Measurements from ENCODE around the gene UBXN4. TPM values are rescaled to one million over a fixed set of nuclear protein-coding genes. Genes with fewer than 3 reads are reported as not detected.
A peak's percentile ranks its signal among the peaks of the same experiment; 100 is the strongest.

UBXN4 gene
- polyA plus RNA-seq, 3 donors from 2014 or later: 79.4 to 101 (median 99.5) TPM

DNA sequence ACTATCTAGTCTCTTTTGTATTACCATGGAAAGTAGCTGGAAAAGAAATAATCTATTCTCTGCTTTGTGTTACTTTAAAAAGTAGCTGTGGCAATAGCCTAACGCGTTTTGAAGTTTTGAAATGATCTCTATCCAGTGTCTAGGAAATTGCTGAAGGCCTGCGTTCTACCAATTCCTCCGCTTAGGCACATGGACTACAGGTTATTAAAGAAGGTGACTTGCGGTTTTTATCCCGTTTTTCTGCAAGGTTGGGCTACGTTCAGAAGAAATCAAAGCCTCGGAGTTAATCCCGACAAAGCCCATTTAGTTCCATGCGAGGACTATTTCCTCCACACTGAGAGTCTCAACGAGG is 636 bp upstream of the UBXN4 start:
- no peak for DNase-seq
- peaks cover 2 to 6% (median 4%) of the 10 kb centered on the region in 3 donors for H3K27me3 Mint-ChIP-seq (ENCODE audit: low read depth in 3 of 3)
- H3K4me1 Mint-ChIP-seq: peaks cover 38 to 40% of the 10 kb centered on the region in 2 donors
- no peaks in the 10 kb centered on the region for H3K9me3 Mint-ChIP-seq
- peaks cover 0 to under 1% (median 0%) of the 10 kb centered on the region in 3 donors for H3K36me3 Mint-ChIP-seq
- H3K27ac Mint-ChIP-seq: peak overlapping the region; percentile 64 to 99 (median 96)
- H3K4me3 Mint-ChIP-seq: peak overlapping the region in 2 of 5 donors; percentile 92 to 93

DNA sequence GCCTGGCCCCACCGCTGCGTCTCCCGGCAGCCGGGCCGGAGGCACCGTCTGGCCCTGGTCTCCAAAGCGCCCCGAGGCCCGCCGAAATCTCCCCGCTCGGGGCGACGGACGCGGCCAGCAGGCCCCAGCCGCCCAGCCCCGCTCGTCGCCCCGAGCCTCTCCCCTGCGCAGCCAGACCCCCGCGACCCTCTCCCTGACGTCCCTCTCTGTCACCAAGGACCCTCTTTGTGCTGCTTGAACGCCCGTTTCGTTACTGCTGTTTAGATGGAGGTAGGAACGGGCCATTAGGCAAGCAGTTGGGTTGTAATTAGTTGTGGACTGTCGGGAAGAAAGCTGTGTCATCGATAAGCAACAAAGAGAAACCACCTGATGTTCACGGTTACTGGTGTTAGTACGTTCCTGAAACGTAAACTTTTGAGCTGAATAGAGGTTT is 686 bp downstream of the UBXN4 start:
- peaks cover 47 to 53% of the 10 kb centered on the region in 2 donors for H3K4me1 Mint-ChIP-seq
- H3K27ac Mint-ChIP-seq: peak overlapping the region; percentile 94 to 99 (median 97)
- H3K27me3 Mint-ChIP-seq (ENCODE audit: low read depth in 3 of 3): peaks cover 3 to 6% (median 4%) of the 10 kb centered on the region in 3 donors
- peak; percentile 54 to 57 (median 55) for DNase-seq
- no peaks in the 10 kb centered on the region for H3K9me3 Mint-ChIP-seq
- peak overlapping the region; percentile 91 to 97 (median 93) for H3K4me3 Mint-ChIP-seq
- H3K36me3 Mint-ChIP-seq: peaks cover 0 to 7% (median 0%) of the 10 kb centered on the region in 3 donors

DNA sequence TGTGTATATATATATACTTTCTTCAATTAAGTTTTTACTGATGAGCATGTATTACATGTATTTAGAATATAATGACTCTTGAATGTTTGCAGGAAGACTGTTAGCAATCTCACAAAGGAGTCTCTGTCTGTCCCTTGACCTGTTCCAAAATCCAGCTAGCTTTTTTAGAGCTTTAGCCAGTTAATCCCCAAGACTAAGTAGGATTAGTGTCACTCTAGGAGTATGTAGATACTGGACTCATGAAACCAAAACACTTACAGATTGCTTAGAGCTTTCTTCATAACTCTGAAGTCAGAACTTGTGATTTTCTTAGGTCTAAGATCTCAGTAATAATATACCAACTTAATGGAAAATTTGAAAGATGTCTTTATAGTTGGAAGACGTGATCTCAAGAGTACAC is 2.2 kb downstream of the UBXN4 start:
- Mint-ChIP-seq H3K4me1 (peaks cover 47 to 63% of the 10 kb centered on the region in 2 donors), H3K27me3 (ENCODE audit: low read depth in 3 of 3) (peaks cover 3 to 6% (median 4%) of the 10 kb centered on the region in 3 donors), H3K4me3 (peak overlapping the region in 4 of 5 donors; percentile 2 to 60 (median 26)), H3K36me3 (peaks cover under 1 to 8% (median 4%) of the 10 kb centered on the region in 3 donors), H3K27ac (peak overlapping the region; percentile 3 to 95 (median 50)), H3K9me3 (no peaks in the 10 kb centered on the region)
- no peak for DNase-seq

DNA sequence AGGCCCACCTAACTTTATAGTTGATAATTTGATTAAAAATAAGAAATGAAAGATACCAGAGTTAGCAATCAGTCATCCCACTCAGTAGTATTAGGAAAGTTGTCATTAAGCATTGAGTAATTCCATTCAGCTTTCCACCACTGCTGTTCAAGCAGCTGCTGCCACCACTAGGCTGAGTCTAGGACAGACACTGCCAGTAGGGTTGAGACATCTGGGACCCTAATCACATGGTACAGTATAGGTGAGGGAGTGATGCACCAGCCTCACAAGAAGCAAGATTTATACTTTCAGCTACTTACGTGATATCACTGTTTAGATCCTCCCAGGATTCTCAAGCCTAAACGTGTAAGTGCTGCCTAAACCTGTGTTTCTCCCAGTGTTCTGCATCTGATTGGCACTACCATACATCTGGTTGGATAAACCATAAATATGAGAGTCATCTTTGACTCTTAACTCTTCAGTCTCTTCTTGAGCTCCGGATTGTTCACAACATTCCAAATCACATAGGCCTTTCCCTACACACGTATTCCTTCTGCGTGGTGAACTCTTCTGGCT is 3.2 kb downstream of the UBXN4 start:
- peak overlapping the region in 4 of 5 donors; percentile 27 to 60 (median 31) for H3K4me3 Mint-ChIP-seq
- H3K9me3 Mint-ChIP-seq: no peaks in the 10 kb centered on the region
- no peak for DNase-seq
- H3K27me3 Mint-ChIP-seq (ENCODE audit: low read depth in 3 of 3): peaks cover 3 to 6% (median 4%) of the 10 kb centered on the region in 3 donors
- H3K36me3 Mint-ChIP-seq: peaks cover 5 to 14% (median 14%) of the 10 kb centered on the region in 3 donors
- peaks cover 49 to 73% of the 10 kb centered on the region in 2 donors for H3K4me1 Mint-ChIP-seq
- peak overlapping the region in 5 of 6 donors; percentile 20 to 95 (median 32) for H3K27ac Mint-ChIP-seq

DNA sequence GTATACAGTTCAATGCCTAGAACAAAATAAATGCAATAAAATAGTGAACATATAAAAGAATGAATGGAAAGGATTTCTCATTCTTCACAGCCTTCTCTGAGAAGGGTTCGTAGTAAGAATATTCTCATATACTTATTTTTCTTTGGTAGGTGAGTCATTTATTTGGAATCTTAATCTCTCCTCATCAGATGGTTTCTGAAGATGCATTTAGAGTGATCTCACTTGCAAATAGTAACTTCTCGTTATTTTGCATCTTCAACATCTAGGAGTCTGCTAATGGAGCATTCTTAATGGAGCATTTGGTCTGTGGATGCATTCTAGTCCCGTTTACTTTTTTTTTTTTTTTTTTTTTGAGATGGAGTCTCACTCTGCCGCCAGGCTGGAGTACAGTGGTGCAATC is 3.9 kb downstream of the UBXN4 start:
- H3K4me1 Mint-ChIP-seq: peaks cover 49 to 76% of the 10 kb centered on the region in 2 donors
- peak overlapping the region in 2 of 6 donors; percentile 70 to 95 for H3K27ac Mint-ChIP-seq
- no peak overlapping the region for H3K4me3 Mint-ChIP-seq

DNA sequence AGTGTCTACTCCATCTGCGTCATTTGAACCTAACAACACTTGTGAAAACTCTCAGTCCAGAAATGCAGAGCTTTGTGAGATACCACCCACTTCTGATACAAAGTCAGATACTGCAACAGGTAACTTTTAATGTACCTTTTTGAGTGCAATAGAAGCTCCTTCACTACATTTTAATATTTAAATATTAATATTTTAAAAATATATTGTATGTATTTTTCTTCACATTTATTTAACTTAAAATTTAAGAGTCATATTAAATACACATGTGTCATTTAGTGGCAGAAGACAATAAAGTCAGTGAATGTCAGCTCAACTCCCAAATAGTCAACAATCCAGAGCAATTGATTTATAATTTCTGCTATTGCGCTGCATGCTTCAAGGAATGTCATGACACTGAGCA is 13.9 kb downstream of the UBXN4 start:
- Mint-ChIP-seq H3K9me3 (peaks cover 0 to 14% (median 7%) of the 10 kb centered on the region in 6 donors), H3K27ac (no peak overlapping the region), H3K27me3 (ENCODE audit: low read depth in 3 of 3) (no peaks in the 10 kb centered on the region), H3K4me1 (peaks cover 0 to 4% of the 10 kb centered on the region in 2 donors), H3K36me3 (peaks cover 30 to 51% (median 44%) of the 10 kb centered on the region in 3 donors), H3K4me3 (no peak overlapping the region)
- no peak for DNase-seq

More for the DNA sequence above, 3.9 kb downstream of the UBXN4 start:
- Mint-ChIP-seq H3K9me3 (no peaks in the 10 kb centered on the region), H3K27me3 (ENCODE audit: low read depth in 3 of 3) (peaks cover 3 to 6% (median 4%) of the 10 kb centered on the region in 3 donors), H3K36me3 (peaks cover 5 to 16% (median 14%) of the 10 kb centered on the region in 3 donors)
- DNase-seq: no peak

DNA sequence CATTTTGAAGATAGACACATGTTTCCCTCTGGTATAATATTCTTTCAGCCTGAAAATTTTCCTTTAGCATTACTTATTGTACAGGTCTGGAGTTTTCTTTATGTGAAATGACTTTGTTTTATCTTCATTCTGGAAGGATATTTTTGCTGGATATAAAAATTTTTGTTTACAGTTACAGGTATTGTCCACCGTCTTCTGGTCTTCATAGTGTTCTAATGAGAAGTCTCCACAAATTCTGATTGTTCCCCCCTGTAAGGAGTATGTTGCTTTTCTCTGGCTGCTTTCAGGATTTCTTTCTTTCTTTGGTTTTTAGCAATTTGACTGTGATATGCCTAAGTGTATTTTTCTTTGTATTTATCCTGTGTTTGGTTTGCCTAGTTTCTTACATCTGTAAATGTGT is 15.0 kb downstream of the UBXN4 start:
- Mint-ChIP-seq H3K27me3 (ENCODE audit: low read depth in 3 of 3) (no peaks in the 10 kb centered on the region), H3K4me3 (no peak overlapping the region), H3K9me3 (peaks cover 0 to 14% (median 7%) of the 10 kb centered on the region in 6 donors), H3K4me1 (peaks cover 0 to 5% of the 10 kb centered on the region in 2 donors), H3K27ac (no peak overlapping the region), H3K36me3 (peaks cover 36 to 51% (median 44%) of the 10 kb centered on the region in 3 donors)
- no peak for DNase-seq

DNA sequence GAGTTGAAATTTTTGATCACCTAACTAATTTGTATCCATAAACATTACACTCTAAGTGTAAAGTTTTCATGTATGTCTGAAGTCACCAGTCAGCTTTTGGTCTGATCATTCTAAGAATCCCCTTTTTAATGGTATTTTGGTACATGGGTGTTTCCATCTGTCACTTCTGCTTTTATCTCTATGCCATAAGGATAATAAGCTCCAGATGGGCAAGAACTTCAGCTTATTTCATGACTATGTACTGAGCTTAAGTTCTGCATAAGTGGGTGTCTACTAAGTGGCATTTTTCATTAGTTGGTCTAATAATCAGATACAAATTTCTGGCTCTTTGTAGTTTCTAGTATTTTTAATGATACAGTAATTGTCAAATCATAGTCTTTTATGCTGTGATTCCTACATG is 20.4 kb downstream of the UBXN4 start:
- Mint-ChIP-seq H3K27ac (no peak overlapping the region), H3K27me3 (ENCODE audit: low read depth in 3 of 3) (no peaks in the 10 kb centered on the region)

DNA sequence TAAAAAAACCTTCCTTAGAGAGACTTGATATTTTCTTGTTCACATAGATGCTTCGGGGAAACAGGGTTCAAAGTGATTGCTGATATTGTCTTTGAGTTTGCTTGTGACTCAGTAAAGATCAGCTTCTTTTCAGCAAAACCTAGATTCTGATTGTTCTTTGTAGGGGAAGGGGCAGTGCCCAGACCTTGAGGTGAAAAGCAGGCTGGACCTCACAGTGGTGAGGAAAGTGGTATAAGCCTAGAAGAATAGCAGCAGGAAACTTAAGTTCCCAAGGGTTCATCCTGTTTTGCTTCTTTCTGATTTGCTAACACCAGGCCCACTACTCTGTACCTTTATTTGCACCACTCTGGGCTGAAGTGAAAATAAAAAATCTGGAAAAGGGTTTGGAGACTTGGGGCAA is 20.9 kb downstream of the UBXN4 start:
- peaks cover 21 to 34% (median 26%) of the 10 kb centered on the region in 3 donors for H3K36me3 Mint-ChIP-seq
- no peaks in the 10 kb centered on the region for H3K9me3 Mint-ChIP-seq
- H3K4me3 Mint-ChIP-seq: no peak overlapping the region
- no peaks in the 10 kb centered on the region for H3K27me3 Mint-ChIP-seq (ENCODE audit: low read depth in 3 of 3)
- H3K27ac Mint-ChIP-seq: no peak overlapping the region
- H3K4me1 Mint-ChIP-seq: peaks cover 2 to 18% of the 10 kb centered on the region in 2 donors
- no peak for DNase-seq

More for the DNA sequence above, 20.4 kb downstream of the UBXN4 start:
- H3K36me3 Mint-ChIP-seq: peaks cover 22 to 36% (median 27%) of the 10 kb centered on the region in 3 donors
- H3K9me3 Mint-ChIP-seq: peaks cover 0 to 5% (median under 1%) of the 10 kb centered on the region in 6 donors
- H3K4me1 Mint-ChIP-seq: peaks cover 0 to 18% of the 10 kb centered on the region in 2 donors
- DNase-seq: no peak
- H3K4me3 Mint-ChIP-seq: no peak overlapping the region

DNA sequence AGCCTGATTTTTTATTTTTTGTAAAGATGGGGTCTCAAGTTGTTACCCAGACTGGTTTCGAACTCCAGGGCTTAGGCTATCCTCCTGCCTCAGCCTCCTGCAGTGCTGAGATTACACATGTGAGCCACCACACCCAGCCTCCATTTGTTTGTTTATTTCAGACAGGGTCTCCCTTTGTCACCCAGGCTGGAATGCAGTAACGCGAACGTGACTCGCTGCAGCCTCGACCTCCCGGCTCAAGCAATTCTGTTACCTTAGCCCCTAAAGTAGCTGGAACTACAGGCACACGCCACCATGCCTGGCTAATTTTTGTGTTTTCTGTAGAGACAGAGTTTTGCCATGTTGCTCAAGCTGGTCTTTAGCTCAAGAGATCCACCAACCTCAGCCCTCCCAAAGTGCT is 27.2 kb downstream of the UBXN4 start:
- no peak for DNase-seq
- no peaks in the 10 kb centered on the region for H3K27me3 Mint-ChIP-seq (ENCODE audit: low read depth in 3 of 3)
- H3K27ac Mint-ChIP-seq: no peak overlapping the region
- no peak overlapping the region for H3K4me3 Mint-ChIP-seq
- no peaks in the 10 kb centered on the region for H3K9me3 Mint-ChIP-seq
- H3K36me3 Mint-ChIP-seq: peaks cover 20 to 37% (median 28%) of the 10 kb centered on the region in 3 donors
- peaks cover 2 to 12% of the 10 kb centered on the region in 2 donors for H3K4me1 Mint-ChIP-seq

DNA sequence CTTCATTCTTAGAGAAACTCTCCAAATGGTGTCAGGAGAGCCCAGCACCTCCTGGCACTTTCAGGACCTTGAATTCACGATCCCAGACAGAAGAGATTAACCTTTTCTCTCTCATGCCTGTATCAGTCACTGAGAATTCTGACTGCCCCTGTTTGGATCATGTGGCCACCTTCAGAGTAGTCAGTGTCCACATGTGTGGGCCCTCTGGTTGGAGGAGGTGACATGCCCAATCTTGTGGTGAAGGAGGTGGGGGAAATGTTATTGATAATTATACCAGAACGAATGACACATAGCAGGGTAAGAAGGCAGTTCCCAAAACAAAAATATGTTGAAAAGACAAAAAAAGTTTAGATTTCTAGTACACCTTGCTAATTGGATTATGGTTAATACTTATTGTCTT is 31.7 kb downstream of the UBXN4 start:
- no peak for DNase-seq
- Mint-ChIP-seq H3K27ac (peak overlapping the region in 1 of 6 donors; percentile 62), H3K4me1 (peaks cover 0 to 6% of the 10 kb centered on the region in 2 donors)

DNA sequence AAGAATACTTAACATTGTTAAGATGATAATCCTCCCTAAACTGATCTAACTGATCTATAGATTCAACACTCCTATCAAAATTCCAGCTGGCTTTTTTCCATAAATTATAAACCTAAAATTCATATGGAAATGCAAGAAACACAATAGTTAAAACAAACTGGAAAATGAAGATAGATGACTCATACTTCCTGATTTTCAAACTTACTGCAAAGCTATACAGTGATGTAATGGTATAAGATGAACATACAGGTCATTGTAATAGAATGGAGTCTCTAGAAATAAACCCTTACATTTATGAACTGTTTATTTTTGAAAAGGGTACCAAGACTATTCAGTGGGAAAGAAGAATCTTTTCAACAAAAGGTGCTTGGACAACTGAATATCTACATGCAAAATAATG is 32.3 kb downstream of the UBXN4 start:
- Mint-ChIP-seq H3K27me3 (ENCODE audit: low read depth in 3 of 3) (peaks cover 0 to 3% (median 0%) of the 10 kb centered on the region in 3 donors), H3K27ac (no peak overlapping the region), H3K4me3 (no peak overlapping the region), H3K36me3 (peaks cover 26 to 53% (median 29%) of the 10 kb centered on the region in 3 donors), H3K9me3 (no peaks in the 10 kb centered on the region), H3K4me1 (peaks cover 0 to 6% of the 10 kb centered on the region in 2 donors)
- DNase-seq: no peak

More for the DNA sequence above, 31.7 kb downstream of the UBXN4 start:
- no peaks in the 10 kb centered on the region for H3K9me3 Mint-ChIP-seq
- H3K27me3 Mint-ChIP-seq (ENCODE audit: low read depth in 3 of 3): peaks cover 0 to 3% (median 0%) of the 10 kb centered on the region in 3 donors
- peaks cover 26 to 51% (median 27%) of the 10 kb centered on the region in 3 donors for H3K36me3 Mint-ChIP-seq
- H3K4me3 Mint-ChIP-seq: no peak overlapping the region

DNA sequence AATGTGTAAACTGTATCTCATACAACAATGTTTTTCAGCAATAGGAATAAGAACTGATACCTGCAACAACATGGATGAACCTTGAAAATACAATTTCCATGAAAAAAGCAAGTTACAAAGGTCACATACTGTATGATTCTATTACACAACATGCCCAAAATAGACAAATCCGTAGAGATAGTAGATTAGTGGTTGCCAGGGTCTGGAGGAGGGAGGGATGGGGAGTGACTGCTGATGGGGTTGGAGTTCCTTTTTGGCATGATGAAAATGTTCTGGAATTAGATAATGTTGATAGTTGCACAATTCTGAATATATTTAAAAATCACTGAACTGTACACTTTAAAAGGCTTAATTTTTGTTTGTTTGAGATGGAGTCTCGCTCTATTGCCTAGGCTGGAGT is 33.8 kb downstream of the UBXN4 start:
- H3K36me3 Mint-ChIP-seq: peaks cover 18 to 43% (median 23%) of the 10 kb centered on the region in 3 donors
- H3K9me3 Mint-ChIP-seq: no peaks in the 10 kb centered on the region
- H3K4me3 Mint-ChIP-seq: no peak overlapping the region
- no peak for DNase-seq
- peaks cover 0 to 1% of the 10 kb centered on the region in 2 donors for H3K4me1 Mint-ChIP-seq
- peaks cover 0 to 3% (median 0%) of the 10 kb centered on the region in 3 donors for H3K27me3 Mint-ChIP-seq (ENCODE audit: low read depth in 3 of 3)
- no peak overlapping the region for H3K27ac Mint-ChIP-seq

DNA sequence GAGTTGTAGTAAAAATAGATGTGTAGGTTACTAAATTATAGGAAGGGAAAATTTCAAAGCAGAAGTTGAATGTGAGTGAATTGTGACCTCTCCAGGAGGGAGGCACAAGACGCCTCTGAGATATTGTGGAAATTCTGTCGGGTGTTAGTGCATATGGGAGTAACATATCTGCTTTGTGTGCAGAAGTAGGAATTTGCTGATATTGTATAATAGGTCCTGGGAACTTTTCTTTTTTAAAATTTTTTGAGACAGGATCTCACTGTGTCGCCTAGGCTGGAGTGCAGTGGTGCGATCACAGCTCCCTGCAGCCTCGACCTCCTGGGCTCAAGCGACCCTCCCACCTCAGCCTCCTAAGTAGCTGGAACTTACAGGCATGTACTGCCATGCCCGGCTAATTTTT is 34.7 kb downstream of the UBXN4 start:
- Mint-ChIP-seq H3K4me3 (no peak overlapping the region), H3K27ac (no peak overlapping the region), H3K4me1 (no peaks in the 10 kb centered on the region), H3K27me3 (ENCODE audit: low read depth in 3 of 3) (peaks cover 0 to 3% (median 0%) of the 10 kb centered on the region in 3 donors), H3K9me3 (no peaks in the 10 kb centered on the region), H3K36me3 (peaks cover 16 to 48% (median 28%) of the 10 kb centered on the region in 3 donors)
- DNase-seq: no peak

Data from immature natural killer cell (primary cell).